DND-41 (cell line): ENCODE measurements around the gene EMC10.

ENCODE experiments used
- ATAC-seq: fragments of 200-7000 bp; cut with Tn5 transposase; 3 replicates; pipeline ENCODE4 v1.9.1; 2021; ENCODE audit warnings: low read depth; ENCODE audit not compliant: insufficient read depth
- DNase-seq: peaks from one replicate; pipeline ENCODE4 v3.0.0-alpha.2; 2020
- H2AFZ ChIP-seq: 2 replicates; pipeline ENCODE4 v1.6.0; 2012; ENCODE audit warnings: low read depth, low read length
- H3K27ac ChIP-seq: 2 replicates; pipeline ENCODE4 v1.5.1; 2012; ENCODE audit warnings: low read length, inconsistent platforms
- H3K27me3 ChIP-seq: fragments of 200-600 bp; sonication (generic); 2 replicates; pipeline ENCODE4 v1.6.0; 2012; ENCODE audit warnings: low read length, mild to moderate bottlenecking, inconsistent platforms; ENCODE audit not compliant: insufficient read depth, poor library complexity
- H3K36me3 ChIP-seq: 2 replicates; pipeline ENCODE4 v1.5.1; 2012; ENCODE audit warnings: low read length, inconsistent platforms; ENCODE audit not compliant: insufficient read depth
- H3K4me1 ChIP-seq: 2 replicates; pipeline ENCODE4 v1.5.1; 2012; ENCODE audit warnings: mild to moderate bottlenecking, low read length; ENCODE audit not compliant: insufficient read depth
- H3K4me2 ChIP-seq: 2 replicates; pipeline ENCODE4 v1.6.0; 2012; ENCODE audit warnings: mild to moderate bottlenecking, moderate library complexity, low read length, inconsistent platforms; ENCODE audit not compliant: insufficient read depth
- H3K4me3 ChIP-seq, 2 experiments: fragments of 200-600 bp in 1 of 2; shearing (Covaris generic) in 1 of 2; 2 replicates each; pipeline ENCODE4 v1.5.1; 2012 to 2016; ENCODE audit warnings: inconsistent platforms in 2 of 2, low read length in 2 of 2, mild to moderate bottlenecking in 2 of 2, low read depth in 1 of 2, moderate library complexity in 1 of 2
- H3K79me2 ChIP-seq: 2 replicates; pipeline ENCODE4 v1.6.0; 2012; ENCODE audit warnings: low read length, inconsistent platforms; ENCODE audit not compliant: insufficient read depth
- H3K9ac ChIP-seq: 2 replicates; pipeline ENCODE4 v1.6.0; 2012; ENCODE audit warnings: low read depth, mild to moderate bottlenecking, inconsistent platforms, low read length, moderate library complexity
- H3K9me3 ChIP-seq: 2 replicates; pipeline ENCODE4 v1.5.1; 2012; ENCODE audit warnings: low read length, moderate library complexity, mild to moderate bottlenecking, inconsistent platforms; ENCODE audit not compliant: insufficient read depth, severe bottlenecking
- H4K20me1 ChIP-seq: 2 replicates; pipeline ENCODE4 v1.6.0; 2012; ENCODE audit warnings: low read length; ENCODE audit not compliant: insufficient read depth
- EZH2 ChIP-seq: IDR thresholded peaks from 3 replicates; pipeline ENCODE4 v1.6.1; 2012; ENCODE audit warnings: borderline replicate concordance, low read depth, mild to moderate bottlenecking, moderate library complexity, low read length, inconsistent platforms; ENCODE audit not compliant: severe bottlenecking
- TF ChIP-seq, protein P1 (sequence below): IDR thresholded peaks from 2 replicates; pipeline ENCODE4 v1.5.1; 2012; ENCODE audit warnings: borderline replicate concordance, low read length, moderate library complexity, mild to moderate bottlenecking; ENCODE audit not compliant: poor library complexity, severe bottlenecking; ENCODE audit errors: extremely low read depth

EMC10 gene

DNA sequence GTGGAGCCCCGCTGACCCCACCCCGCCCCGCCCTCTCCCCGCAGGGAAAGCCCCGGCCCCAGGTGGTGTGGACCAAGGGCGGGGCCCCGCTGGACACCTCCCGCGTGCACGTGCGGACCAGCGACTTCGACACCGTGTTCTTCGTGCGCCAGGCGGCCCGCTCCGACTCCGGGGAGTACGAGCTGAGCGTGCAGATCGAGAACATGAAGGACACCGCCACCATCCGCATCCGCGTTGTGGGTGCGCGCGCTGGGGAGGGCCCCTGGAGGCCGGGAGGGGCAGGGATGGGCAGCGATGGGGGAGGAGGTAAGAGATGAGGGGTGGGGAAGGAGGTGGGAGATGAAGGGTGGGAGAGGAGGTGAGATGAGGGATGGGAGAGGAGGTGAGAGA, 17.2 kb upstream of the EMC10 start:
- H3K4me1 ChIP-seq, result no peaks in the 10 kb centered on the region

DNA sequence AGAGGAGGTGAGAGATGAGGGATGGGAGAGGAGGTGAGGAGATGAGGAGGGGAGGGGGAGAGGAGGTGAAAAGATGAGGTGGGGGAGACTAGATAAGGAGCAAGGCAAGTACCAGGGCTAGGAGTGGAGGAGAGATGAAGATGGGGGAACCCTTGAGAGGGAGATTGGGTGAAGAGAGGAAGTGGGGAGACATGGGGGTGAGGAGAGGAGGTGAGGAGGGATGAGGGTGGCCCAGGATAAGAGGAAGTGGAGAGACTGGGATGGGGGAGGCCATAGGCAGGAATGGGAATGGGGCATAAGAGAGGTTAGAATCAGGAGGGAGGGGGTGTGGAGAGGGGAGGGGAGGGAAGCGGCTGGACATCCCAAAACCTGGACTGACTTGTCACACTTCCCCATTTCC, 16.7 kb upstream of the EMC10 start:
- Histone ChIP-seq H3K4me2 (no peak overlapping the region), H3K4me1 (no peaks in the 10 kb centered on the region), H3K27me3 (no peaks in the 10 kb centered on the region), H3K4me3 (no peak overlapping the region), H3K36me3 (no peaks in the 10 kb centered on the region), H2AFZ (no peak overlapping the region), H3K79me2 (no peaks in the 10 kb centered on the region), H3K9me3 (no peaks in the 10 kb centered on the region), H3K9ac (no peak overlapping the region), H4K20me1 (no peaks in the 10 kb centered on the region), H3K27ac (no peak overlapping the region)
- TF ChIP-seq, protein P1, sequence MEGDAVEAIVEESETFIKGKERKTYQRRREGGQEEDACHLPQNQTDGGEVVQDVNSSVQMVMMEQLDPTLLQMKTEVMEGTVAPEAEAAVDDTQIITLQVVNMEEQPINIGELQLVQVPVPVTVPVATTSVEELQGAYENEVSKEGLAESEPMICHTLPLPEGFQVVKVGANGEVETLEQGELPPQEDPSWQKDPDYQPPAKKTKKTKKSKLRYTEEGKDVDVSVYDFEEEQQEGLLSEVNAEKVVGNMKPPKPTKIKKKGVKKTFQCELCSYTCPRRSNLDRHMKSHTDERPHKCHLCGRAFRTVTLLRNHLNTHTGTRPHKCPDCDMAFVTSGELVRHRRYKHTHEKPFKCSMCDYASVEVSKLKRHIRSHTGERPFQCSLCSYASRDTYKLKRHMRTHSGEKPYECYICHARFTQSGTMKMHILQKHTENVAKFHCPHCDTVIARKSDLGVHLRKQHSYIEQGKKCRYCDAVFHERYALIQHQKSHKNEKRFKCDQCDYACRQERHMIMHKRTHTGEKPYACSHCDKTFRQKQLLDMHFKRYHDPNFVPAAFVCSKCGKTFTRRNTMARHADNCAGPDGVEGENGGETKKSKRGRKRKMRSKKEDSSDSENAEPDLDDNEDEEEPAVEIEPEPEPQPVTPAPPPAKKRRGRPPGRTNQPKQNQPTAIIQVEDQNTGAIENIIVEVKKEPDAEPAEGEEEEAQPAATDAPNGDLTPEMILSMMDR, result no peak
- no peak for TF ChIP-seq EZH2
- no peak for ATAC-seq
- DNase-seq, result no peak

More for the DNA sequence above, 17.2 kb upstream of the EMC10 start:
- Histone ChIP-seq H4K20me1 (no peaks in the 10 kb centered on the region), H3K9ac (no peak overlapping the region), H3K27ac (no peak overlapping the region), H3K4me3 (no peak overlapping the region), H3K79me2 (no peaks in the 10 kb centered on the region), H2AFZ (no peak overlapping the region), H3K4me2 (no peak overlapping the region), H3K9me3 (no peaks in the 10 kb centered on the region), H3K36me3 (no peaks in the 10 kb centered on the region), H3K27me3 (no peaks in the 10 kb centered on the region)
- DNase-seq (no peak), ATAC-seq (no peak)
- no peak for TF ChIP-seq EZH2
- TF ChIP-seq, protein P1, result no peak

DNA sequence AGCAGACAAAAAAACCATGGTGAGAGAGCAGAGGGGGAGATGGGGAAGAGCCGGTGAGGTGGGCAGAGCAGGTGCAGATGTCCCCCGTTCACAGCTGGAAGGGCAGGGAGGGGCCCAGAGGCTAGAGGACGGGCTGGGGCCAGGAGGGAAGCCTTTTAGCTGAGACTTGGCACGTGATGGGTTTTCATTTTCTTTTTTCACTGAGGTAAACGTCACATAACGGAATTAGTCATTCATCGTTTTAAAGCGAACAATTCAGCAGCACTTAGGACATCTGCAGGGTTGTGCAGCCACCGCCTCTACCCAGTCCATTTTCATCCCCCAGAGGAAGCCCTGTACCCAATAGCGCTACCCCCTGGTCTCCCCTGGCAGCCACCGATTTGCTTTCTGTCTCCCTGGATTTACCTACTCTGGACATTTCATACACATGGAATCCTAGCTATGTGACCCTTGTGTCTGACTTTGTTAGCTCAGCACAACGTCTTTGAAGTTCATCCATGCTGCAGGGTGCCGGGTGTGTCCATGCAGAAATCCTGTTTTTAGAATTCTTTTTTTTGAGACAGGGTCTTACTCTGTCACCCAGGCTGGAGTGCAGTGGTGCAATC, 16.0 kb upstream of the EMC10 start:
- H3K9ac ChIP-seq, result no peak overlapping the region
- no peaks in the 10 kb centered on the region for H3K36me3 ChIP-seq
- no peaks in the 10 kb centered on the region for H3K9me3 ChIP-seq
- no peak for ATAC-seq
- H3K4me1 ChIP-seq, result no peaks in the 10 kb centered on the region
- no peak overlapping the region for H3K4me3 ChIP-seq
- no peak overlapping the region for H2AFZ ChIP-seq
- no peaks in the 10 kb centered on the region for H3K79me2 ChIP-seq
- H3K4me2 ChIP-seq, result no peak overlapping the region
- H3K27ac ChIP-seq, result no peak overlapping the region
- DNase-seq, result no peak
- H4K20me1 ChIP-seq, result no peaks in the 10 kb centered on the region
- TF ChIP-seq, protein P1, result no peak
- TF ChIP-seq EZH2, result no peak
- H3K27me3 ChIP-seq, result no peaks in the 10 kb centered on the region
